Gastrocnemius medialis (tissue), 4 donors: ENCODE data around the gene KRTAP7-1. TPM values are rescaled to one million over a fixed set of nuclear protein-coding genes. Genes with fewer than 3 reads are reported as not detected.
A peak's percentile ranks its signal among the peaks of the same experiment; 100 is the strongest.

Source experiments
- ATAC-seq, 2 donors: fragments of 150-250 bp; one replicate each; pipeline ENCODE4 v1.9.1; 2016
- DNase-seq, 2 donors: peaks; one replicate each; pipeline ENCODE4 v3.0.0-alpha.2; 2019
- H3K27ac ChIP-seq, 4 donors: fragments of 200-600 bp; sonication (generic); 1 replicate in 1 of 4; 2 replicates in 3 of 4; pipeline ENCODE4 v1.5.1; 2016 to 2018; ENCODE audit warnings: mild to moderate bottlenecking in 2 of 4, moderate library complexity in 1 of 4
- H3K27me3 ChIP-seq, 3 donors: fragments of 200-600 bp; sonication (generic) in 2 of 3; 1 replicate in 1 of 3; 2 replicates in 2 of 3; pipeline versions ENCODE4 v1.5.1 to v1.6.0; 2016 to 2019; ENCODE audit warnings: mild to moderate bottlenecking in 1 of 3, moderate library complexity in 1 of 3
- H3K36me3 ChIP-seq, 2 donors: fragments of 200-600 bp; sonication (generic) in 1 of 2; one replicate each; pipeline ENCODE4 v1.5.1; 2017 to 2018
- H3K4me1 ChIP-seq, 2 donors: fragments of 200-600 bp; sonication (generic) in 1 of 2; one replicate each; pipeline ENCODE4 v1.5.1; 2016 to 2017; ENCODE audit warnings: mild to moderate bottlenecking in 2 of 2
- H3K4me3 ChIP-seq, 4 donors: fragments of 200-600 bp; sonication (generic) in 3 of 4; 1 replicate in 1 of 4; 2 replicates in 3 of 4; pipeline ENCODE4 v1.5.1; 2016 to 2019; ENCODE audit warnings: mild to moderate bottlenecking in 2 of 4
- H3K9me3 ChIP-seq, 3 donors: fragments of 200-600 bp; sonication (generic) in 2 of 3; 1 replicate in 1 of 3; 2 replicates in 2 of 3; pipeline ENCODE4 v1.5.1; 2016 to 2019
- CTCF ChIP-seq, 5 experiments: fragments of 450-650 bp in 3 of 5; fragments of 200-600 bp in 2 of 5; sonication (generic) in 2 of 5; IDR thresholded peaks in 4 of 5; conservative IDR thresholded peaks in 1 of 5; 1 replicate in 4 of 5; 2 replicates in 1 of 5; pipeline ENCODE4 v1.5.1; 2016 to 2019; ENCODE audit warnings: antibody characterized with exemption in 5 of 5, mild to moderate bottlenecking in 3 of 5, moderate library complexity in 3 of 5
- POLR2A ChIP-seq, 2 donors: fragments of 450-650 bp; IDR thresholded peaks; one replicate each; pipeline ENCODE4 v1.6.1; 2017; ENCODE audit warnings: antibody characterized with exemption in 2 of 2, mild to moderate bottlenecking in 2 of 2, moderate library complexity in 2 of 2
- in situ Hi-C, 4 donors: fragments of 200-750 bp; cut with MboI; loops; one replicate each; pipeline versions ENCODE4 v1.15.0 to v1.8.0; 2017; ENCODE audit warnings: low sequenced_read_pairs in 4 of 4
- intact Hi-C: fragments of 100-400 bp; cut with DNase I; formaldehyde crosslinking; loops from one replicate; pipeline ENCODE4 v1.15.1; 2023; ENCODE audit warnings: low total_unique reads
- total RNA-seq, 4 donors: library from RNA; depleted of rRNA; stranded (reverse); fragments of >200 nt; gene quantifications; one replicate each; pipeline versions ENCODE4 v1.1.0 to v1.2.3, GENCODE V29; 2016

The KRTAP7-1 gene
- total RNA-seq, 4 donors from 2014 or later = not detected

GRCh38 chr21:30839304-30839703 is 9.7 kb upstream of the KRTAP7-1 start:
- ATAC-seq (no peak), DNase-seq (no peak)
- H3K4me3 ChIP-seq = no peak overlapping the region
- TF ChIP-seq POLR2A (IDR thresholded peaks at IDR 0.05) (no peak), CTCF (IDR thresholded peaks at IDR 0.05 in 4 of 5, conservative IDR thresholded peaks at IDR 0.05 in 1 of 5) (no peak)
- H3K27me3 ChIP-seq = no peaks in the 10 kb centered on the region
- H3K9me3 ChIP-seq = no peaks in the 10 kb centered on the region
- in situ Hi-C loops = no loop called here
- H3K36me3 ChIP-seq = no peaks in the 10 kb centered on the region
- H3K4me1 ChIP-seq = no peaks in the 10 kb centered on the region
- intact Hi-C loops = no loop called here
- H3K27ac ChIP-seq = no peak overlapping the region

- H3K4me3 ChIP-seq = no peak overlapping the region
- TF ChIP-seq CTCF (IDR thresholded peaks at IDR 0.05 in 4 of 5, conservative IDR thresholded peaks at IDR 0.05 in 1 of 5) = no peak
- TF ChIP-seq POLR2A (IDR thresholded peaks at IDR 0.05) = no peak
- H3K4me1 ChIP-seq = no peaks in the 10 kb centered on the region
- DNase-seq (no peak), ATAC-seq (no peak)
- H3K27me3 ChIP-seq = no peaks in the 10 kb centered on the region
- H3K9me3 ChIP-seq = no peaks in the 10 kb centered on the region
- in situ Hi-C loops = no loop called here
- no peak overlapping the region for H3K27ac ChIP-seq
- H3K36me3 ChIP-seq = no peaks in the 10 kb centered on the region
- intact Hi-C loops = no loop called here
Measured at GRCh38 chr21:30838536-30838935, 9.0 kb upstream of the KRTAP7-1 start.

GRCh38 chr21:30831194-30831765 is 1.7 kb upstream of the KRTAP7-1 start:
- Histone ChIP-seq H3K9me3 (no peaks in the 10 kb centered on the region), H3K4me1 (no peaks in the 10 kb centered on the region), H3K27ac (no peak overlapping the region), H3K4me3 (no peak overlapping the region), H3K27me3 (no peaks in the 10 kb centered on the region), H3K36me3 (no peaks in the 10 kb centered on the region)
- in situ Hi-C loops = no loop called here
- TF ChIP-seq CTCF (IDR thresholded peaks at IDR 0.05 in 4 of 5, conservative IDR thresholded peaks at IDR 0.05 in 1 of 5) (peak in 1 of 5 experiments; percentile 18), POLR2A (IDR thresholded peaks at IDR 0.05) (no peak)
- no peak for DNase-seq
- intact Hi-C loops = no loop called here
- no peak for ATAC-seq

GRCh38 chr21:30818837-30819610 is 10.5 kb downstream of the KRTAP7-1 start:
- in situ Hi-C loops (no loop called here), intact Hi-C loops (no loop called here)
- H3K4me3 ChIP-seq = no peak overlapping the region
- H3K27ac ChIP-seq = no peak overlapping the region
- DNase-seq = no peak
- TF ChIP-seq POLR2A (IDR thresholded peaks at IDR 0.05) (no peak), CTCF (IDR thresholded peaks at IDR 0.05 in 4 of 5, conservative IDR thresholded peaks at IDR 0.05 in 1 of 5) (no peak)
- H3K27me3 ChIP-seq = no peaks in the 10 kb centered on the region
- ATAC-seq = no peak
- no peaks in the 10 kb centered on the region for H3K9me3 ChIP-seq
- H3K4me1 ChIP-seq = no peaks in the 10 kb centered on the region
- no peaks in the 10 kb centered on the region for H3K36me3 ChIP-seq
